ACC112 (cell line): ENCODE data around the gene ATG7.

ENCODE experiments used
- H2AFZ ChIP-seq: fragments of 200-600 bp; sonication (generic); one replicate; pipeline ENCODE4 v1.6.0; 2017; ENCODE audit warnings: antibody characterized with exemption, low read length; ENCODE audit not compliant: unreplicated experiment
- H3K27ac ChIP-seq: fragments of 200-600 bp; sonication (generic); 2 replicates; pipeline ENCODE4 v1.5.1; 2014; ENCODE audit warnings: low read depth, mild to moderate bottlenecking, antibody characterized with exemption, low read length, moderate library complexity
- H3K27me3 ChIP-seq: fragments of 200-600 bp; sonication (generic); 2 replicates; pipeline ENCODE4 v1.6.1; 2014; ENCODE audit warnings: mild to moderate bottlenecking, antibody characterized with exemption, low read length, moderate library complexity, mixed read lengths; ENCODE audit not compliant: insufficient read depth
- H3K36me3 ChIP-seq: fragments of 200-600 bp; sonication (generic); 2 replicates; pipeline ENCODE4 v1.6.1; 2016; ENCODE audit warnings: mild to moderate bottlenecking, antibody characterized with exemption, low read length, moderate library complexity, mixed read lengths; ENCODE audit not compliant: insufficient read depth
- H3K4me1 ChIP-seq: fragments of 200-600 bp; sonication (generic); one replicate; pipeline ENCODE4 v1.6.1; 2016; ENCODE audit warnings: low read length, mixed read lengths; ENCODE audit not compliant: insufficient read depth, unreplicated experiment, control insufficient read depth
- H3K4me3 ChIP-seq: fragments of 200-600 bp; sonication (generic); 2 replicates; pipeline ENCODE4 v1.5.1; 2014; ENCODE audit warnings: mild to moderate bottlenecking, low read depth, low read length
- H3K79me2 ChIP-seq: fragments of 200-600 bp; sonication (generic); one replicate; pipeline ENCODE4 v1.6.0; 2016; ENCODE audit warnings: low read length; ENCODE audit not compliant: control insufficient read depth, unreplicated experiment, insufficient read depth

Gene ATG7

GRCh38 chr3:11541321-11542303, 269.4 kb downstream of the ATG7 start:
- Histone ChIP-seq H2AFZ (no peak overlapping the region), H3K4me1 (peaks cover 13% of the 10 kb centered on the region), H3K27ac (no peak overlapping the region), H3K4me3 (no peak overlapping the region), H3K79me2 (no peaks in the 10 kb centered on the region), H3K27me3 (no peaks in the 10 kb centered on the region), H3K36me3 (no peaks in the 10 kb centered on the region)

DNA sequence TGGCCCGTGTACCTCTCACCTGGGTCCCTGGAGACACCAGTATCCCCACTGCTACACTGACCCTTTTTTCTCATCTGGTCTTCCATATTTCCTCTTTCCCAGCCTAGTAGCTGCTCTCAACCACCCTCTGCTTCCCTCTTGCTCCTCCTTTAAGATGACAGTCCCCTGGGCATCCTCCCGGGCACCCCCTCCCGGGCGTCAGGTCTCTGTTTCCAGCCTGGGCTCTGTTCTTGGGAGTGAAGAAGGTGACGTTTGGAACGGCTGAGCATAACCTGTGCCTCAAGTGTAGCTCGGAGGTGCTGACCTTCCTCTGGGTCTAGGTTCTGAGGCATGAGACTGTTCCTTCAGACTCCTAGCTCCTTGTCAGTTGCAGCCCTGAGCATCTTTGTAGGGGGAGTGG, 270.4 kb downstream of the ATG7 start:
- Histone ChIP-seq H3K36me3 (0 out of 2 replicates have a peak, but pooled peaks cover 6% of the 10 kb centered on the region), H3K27me3 (no peaks in the 10 kb centered on the region), H3K4me1 (peaks cover 13% of the 10 kb centered on the region), H3K4me3 (no peak overlapping the region), H2AFZ (no peak overlapping the region), H3K79me2 (no peaks in the 10 kb centered on the region), H3K27ac (no peak overlapping the region)

DNA sequence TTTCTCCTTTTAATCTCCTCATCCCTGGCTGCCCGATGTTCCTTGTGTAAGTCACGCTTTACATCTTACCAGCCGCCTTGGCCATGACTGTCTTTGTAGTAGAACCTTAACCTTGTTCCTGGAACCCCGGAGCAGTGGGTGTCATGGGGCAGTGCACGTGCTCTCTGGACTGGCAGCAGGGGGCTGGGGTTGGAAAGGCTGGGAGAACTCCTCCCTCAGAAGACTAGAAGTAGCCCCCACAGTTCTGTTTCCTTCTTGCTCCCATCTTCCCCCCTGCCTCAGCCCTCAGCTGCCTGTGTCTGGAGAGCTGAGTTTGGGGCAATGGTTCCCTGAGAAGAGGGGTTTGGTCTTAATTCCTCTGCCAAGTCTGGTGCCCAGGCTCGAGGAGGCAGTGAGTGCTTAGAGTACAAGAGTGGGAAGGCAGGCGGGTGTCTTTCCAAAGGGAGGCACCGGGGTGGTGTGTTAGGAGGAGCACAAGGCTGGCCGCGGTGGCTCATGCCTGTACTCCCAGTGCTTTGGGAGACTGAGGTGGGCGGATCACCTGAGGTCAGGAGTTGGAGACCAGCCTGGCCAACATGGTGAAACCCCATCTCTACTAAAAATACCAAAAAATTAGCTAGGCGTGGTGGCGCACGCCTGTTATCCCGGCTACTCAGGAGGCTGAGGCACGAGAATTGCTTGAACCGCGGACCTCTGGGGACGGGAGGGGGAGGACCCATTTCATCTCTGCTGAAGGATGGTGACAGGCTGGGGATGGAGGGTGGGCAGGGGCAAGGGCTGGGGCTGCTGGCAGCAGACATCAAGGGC, 271.1 kb downstream of the ATG7 start:
- Histone ChIP-seq H3K4me3 (no peak overlapping the region), H3K36me3 (0 out of 2 replicates have a peak, but pooled peaks cover 6% of the 10 kb centered on the region), H3K79me2 (no peaks in the 10 kb centered on the region), H2AFZ (no peak overlapping the region), H3K27ac (no peak overlapping the region), H3K4me1 (peaks cover 13% of the 10 kb centered on the region), H3K27me3 (no peaks in the 10 kb centered on the region)

GRCh38 chr3:11543948-11544387, 271.8 kb downstream of the ATG7 start:
- Histone ChIP-seq H3K4me1 (peaks cover 19% of the 10 kb centered on the region), H3K27ac (no peak overlapping the region), H3K79me2 (no peaks in the 10 kb centered on the region), H3K27me3 (no peaks in the 10 kb centered on the region), H2AFZ (no peak overlapping the region), H3K36me3 (0 out of 2 replicates have a peak, but pooled peaks cover 6% of the 10 kb centered on the region), H3K4me3 (no peak overlapping the region)

DNA sequence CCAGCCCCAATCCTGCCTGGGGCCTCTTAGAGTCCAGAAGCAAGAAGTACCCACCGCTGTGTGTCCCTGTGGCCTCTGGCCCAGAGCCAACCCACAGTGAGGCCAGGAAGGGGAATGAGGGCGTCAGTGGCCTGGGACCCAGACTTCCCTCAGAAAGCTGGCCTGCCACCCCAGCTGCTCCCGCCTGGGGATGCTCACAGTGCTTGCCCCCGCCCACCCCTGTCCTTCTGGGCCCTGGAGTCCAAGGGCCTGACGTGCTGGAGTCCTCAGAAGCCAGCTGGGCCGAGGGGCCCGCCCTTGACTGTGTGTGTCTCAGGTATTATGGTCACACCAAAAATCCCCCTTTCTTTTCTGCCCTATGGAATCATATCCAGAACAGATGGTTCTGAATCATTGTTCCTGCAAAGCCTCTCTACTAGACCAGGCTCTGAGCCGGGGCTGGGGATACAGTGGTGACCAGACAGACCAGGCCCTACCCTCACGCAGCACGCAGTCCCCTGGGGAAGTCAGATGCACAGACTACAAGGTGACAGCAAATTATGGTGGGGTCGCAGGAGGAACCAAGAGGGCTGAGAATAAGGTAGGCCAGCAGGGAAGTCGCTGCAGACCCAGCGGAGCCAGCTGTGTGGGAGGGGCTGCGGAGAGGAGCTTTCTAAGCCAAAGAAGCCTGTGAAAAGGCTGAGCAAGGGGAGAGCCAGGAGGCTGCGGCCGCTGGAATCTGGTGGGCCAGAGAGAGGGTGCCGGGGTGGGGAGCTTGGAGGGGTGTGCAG, 272.4 kb downstream of the ATG7 start:
- no peaks in the 10 kb centered on the region for H3K27me3 ChIP-seq
- peaks cover 26% of the 10 kb centered on the region for H3K4me1 ChIP-seq
- no peak overlapping the region for H3K4me3 ChIP-seq
- no peak overlapping the region for H2AFZ ChIP-seq
- H3K36me3 ChIP-seq = 0 out of 2 replicates have a peak, but pooled peaks cover 6% of the 10 kb centered on the region
- no peak overlapping the region for H3K27ac ChIP-seq
- no peaks in the 10 kb centered on the region for H3K79me2 ChIP-seq

- H3K4me3 ChIP-seq = no peak overlapping the region
- H3K4me1 ChIP-seq = peaks cover 27% of the 10 kb centered on the region
- no peak overlapping the region for H3K27ac ChIP-seq
- no peaks in the 10 kb centered on the region for H3K79me2 ChIP-seq
- no peak overlapping the region for H2AFZ ChIP-seq
- H3K36me3 ChIP-seq = 0 out of 2 replicates have a peak, but pooled peaks cover 6% of the 10 kb centered on the region
- no peaks in the 10 kb centered on the region for H3K27me3 ChIP-seq
These were observed 273.1 kb downstream of the ATG7 start for GRCh38 chr3:11545186-11545851.

DNA sequence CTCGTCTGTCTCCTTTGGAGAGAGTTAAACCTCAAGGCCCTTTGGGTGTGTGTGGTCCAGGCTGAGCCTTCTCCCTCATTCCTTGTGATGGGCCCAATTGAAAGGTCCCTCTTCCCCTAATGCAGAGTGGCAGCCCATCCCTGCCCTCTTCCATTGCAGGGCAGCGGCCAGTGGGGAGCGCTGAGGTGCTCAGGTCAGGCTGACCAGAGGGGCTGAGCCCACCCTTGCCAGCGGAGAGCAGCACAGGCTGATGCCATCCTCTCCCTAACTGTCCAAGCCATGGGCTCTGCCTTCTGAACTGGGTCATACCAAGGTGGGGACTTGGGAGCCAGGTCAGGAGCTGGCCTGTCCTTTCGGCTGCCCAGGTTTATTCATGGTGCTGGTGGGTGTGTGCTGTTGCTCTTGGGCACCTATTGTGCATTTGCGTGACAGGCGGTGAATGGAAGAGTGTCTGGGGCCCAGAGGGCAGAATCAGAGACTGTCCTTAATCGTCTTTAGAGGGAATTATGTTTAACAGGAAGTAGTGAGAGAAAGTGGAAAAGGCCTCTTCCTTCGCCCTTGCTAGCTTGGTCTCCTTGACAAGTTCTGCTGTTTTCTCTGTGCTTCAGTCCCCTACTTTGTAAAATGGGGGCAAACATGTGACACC, 274.6 kb downstream of the ATG7 start:
- H3K27ac ChIP-seq = no peak overlapping the region
- H3K36me3 ChIP-seq = 0 out of 2 replicates have a peak, but pooled peaks cover 6% of the 10 kb centered on the region
- no peak overlapping the region for H3K4me3 ChIP-seq
- H3K4me1 ChIP-seq = peaks cover 32% of the 10 kb centered on the region
- no peaks in the 10 kb centered on the region for H3K27me3 ChIP-seq
- no peaks in the 10 kb centered on the region for H3K79me2 ChIP-seq
- no peak overlapping the region for H2AFZ ChIP-seq

GRCh38 chr3:11547498-11547897, 275.3 kb downstream of the ATG7 start:
- Histone ChIP-seq H3K27me3 (no peaks in the 10 kb centered on the region), H3K79me2 (no peaks in the 10 kb centered on the region), H3K36me3 (0 out of 2 replicates have a peak, but pooled peaks cover 6% of the 10 kb centered on the region), H3K27ac (no peak overlapping the region), H3K4me1 (peaks cover 32% of the 10 kb centered on the region), H2AFZ (no peak overlapping the region), H3K4me3 (no peak overlapping the region)

DNA sequence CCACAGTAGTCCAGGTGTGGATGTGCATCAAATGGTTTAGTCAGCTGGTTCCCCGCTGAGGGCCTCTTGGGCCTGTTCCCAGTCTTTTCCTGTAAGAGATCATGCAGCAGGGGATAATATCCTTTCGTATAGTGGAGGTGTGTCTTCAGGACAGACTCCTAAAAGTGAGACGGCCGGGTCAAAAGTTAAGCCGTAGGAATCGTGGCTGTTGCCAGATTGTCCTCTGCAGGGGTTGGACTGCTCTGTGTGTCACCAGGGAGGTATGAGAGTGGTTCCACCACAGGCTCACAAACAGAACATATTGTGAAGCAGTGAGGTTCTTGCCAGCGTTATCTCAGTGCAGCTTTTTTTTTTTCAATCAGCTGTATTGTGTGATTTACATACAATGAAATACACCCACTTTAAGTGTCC, 276.5 kb downstream of the ATG7 start:
- Histone ChIP-seq H3K4me1 (peaks cover 45% of the 10 kb centered on the region), H3K27me3 (no peaks in the 10 kb centered on the region), H3K36me3 (peaks cover 9% of the 10 kb centered on the region; the same call in 1 of the 2 replicates), H2AFZ (no peak overlapping the region), H3K27ac (peak overlapping the region; percentile 62), H3K4me3 (0 out of 2 replicates have a peak overlapping the region, but pooled peaks have one; percentile 13), H3K79me2 (no peaks in the 10 kb centered on the region)
